Suprapubic skin (tissue), 4 donors: ENCODE data around the gene RAP2B. TPM values are rescaled to one million over a fixed set of nuclear protein-coding genes. Genes with fewer than 3 reads are reported as not detected.
"Not testable (repeated sequence)": the region's sequence is repeated elsewhere in the genome, so short reads cannot be mapped to it uniquely, and the experiment has no call there.

Experiments used
- DNase-seq, 2 donors: peaks; one replicate each; pipeline ENCODE4 v3.0.0-alpha.2; 2019; ENCODE audit warnings: low spot score in 2 of 2
- H3K27ac ChIP-seq: fragments of 200-600 bp; sonication (generic); one replicate; pipeline ENCODE4 v1.5.1; 2019
- H3K27me3 ChIP-seq: fragments of 200-600 bp; sonication (generic); one replicate; pipeline ENCODE4 v1.5.1; 2019
- H3K36me3 ChIP-seq: fragments of 200-600 bp; sonication (generic); one replicate; pipeline ENCODE4 v1.5.1; 2019
- H3K4me1 ChIP-seq: fragments of 200-600 bp; sonication (generic); one replicate; pipeline ENCODE4 v1.5.1; 2019
- H3K4me3 ChIP-seq: fragments of 200-600 bp; sonication (generic); one replicate; pipeline ENCODE4 v1.5.1; 2019; ENCODE audit warnings: mild to moderate bottlenecking
- H3K9me3 ChIP-seq: fragments of 200-600 bp; sonication (generic); one replicate; pipeline ENCODE4 v1.5.1; 2019
- EP300 ChIP-seq: sonication (generic); formaldehyde crosslinking; IDR thresholded peaks from one replicate; pipeline ENCODE4 v1.6.1; 2017; ENCODE audit warnings: antibody characterized with exemption
- POLR2A ChIP-seq, 2 donors: fragments of 450-650 bp; IDR thresholded peaks; one replicate each; pipeline ENCODE4 v1.6.1; 2017; ENCODE audit warnings: antibody characterized with exemption in 2 of 2, mild to moderate bottlenecking in 2 of 2, moderate library complexity in 2 of 2
- POLR2AphosphoS5 ChIP-seq, 3 donors: sonication (generic); formaldehyde crosslinking; IDR thresholded peaks; one replicate each; pipeline ENCODE4 v1.6.1; 2017; ENCODE audit warnings: antibody characterized with exemption in 3 of 3
- WGBS: methylation state at CpG from one replicate; pipeline ENCODE4 v1.1.5; 2018; 5-methylcytosine and 5-hydroxymethylcytosine counted together
- total RNA-seq, 4 donors: library from RNA; depleted of rRNA; stranded (reverse); fragments of >200 nt; gene quantifications; one replicate each; pipeline ENCODE4 v1.1.0, GENCODE V29; 2016
- TF ChIP-seq, protein P1 (sequence below), 2 donors: fragments of 200-600 bp in 1 of 2; fragments of 450-650 bp in 1 of 2; sonication (generic) in 1 of 2; IDR thresholded peaks; one replicate each; pipeline ENCODE4 v1.5.1; 2016 to 2019; ENCODE audit warnings: antibody characterized with exemption in 2 of 2, mild to moderate bottlenecking in 1 of 2, moderate library complexity in 1 of 2

Gene RAP2B
- total RNA-seq, 4 donors from 2014 or later, result 13.8 to 27.4 (median 21.0) TPM

GRCh38 chr3:153144071-153144470 lies 18.0 kb upstream of the RAP2B start:
- Histone ChIP-seq H3K36me3 (no peaks in the 10 kb centered on the region), H3K4me1 (peaks cover 8% of the 10 kb centered on the region)

DNA sequence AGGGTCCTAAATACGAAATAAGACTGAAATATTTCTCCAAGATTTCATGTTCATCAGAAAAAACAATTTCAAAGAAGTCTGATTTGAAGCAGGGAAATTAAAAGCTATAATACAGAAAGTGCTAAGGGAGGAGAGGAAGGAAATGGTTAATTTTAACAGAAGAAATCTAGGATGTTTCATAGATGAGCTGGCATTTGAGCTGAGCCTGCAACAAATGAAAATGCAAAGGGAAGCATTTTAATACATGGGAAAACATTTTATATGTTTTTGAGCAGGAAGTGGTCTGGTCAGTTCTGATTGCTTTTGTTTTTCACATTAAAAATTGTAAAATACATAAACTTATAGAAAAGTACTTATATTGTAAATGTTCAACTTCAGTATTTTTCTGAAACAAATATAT lies 17.2 kb upstream of the RAP2B start:
- no peak overlapping the region for H3K4me3 ChIP-seq
- peaks cover under 1% of the 10 kb centered on the region for H3K4me1 ChIP-seq
- H3K9me3 ChIP-seq, result no peaks in the 10 kb centered on the region
- H3K36me3 ChIP-seq, result no peaks in the 10 kb centered on the region
- no peak for DNase-seq
- no peaks in the 10 kb centered on the region for H3K27me3 ChIP-seq
- no peak overlapping the region for H3K27ac ChIP-seq
- TF ChIP-seq EP300 (no peak), POLR2A (IDR thresholded peaks at IDR 0.05) (no peak), POLR2AphosphoS5 (IDR thresholded peaks at IDR 0.05) (no peak)
- TF ChIP-seq, protein P1, sequence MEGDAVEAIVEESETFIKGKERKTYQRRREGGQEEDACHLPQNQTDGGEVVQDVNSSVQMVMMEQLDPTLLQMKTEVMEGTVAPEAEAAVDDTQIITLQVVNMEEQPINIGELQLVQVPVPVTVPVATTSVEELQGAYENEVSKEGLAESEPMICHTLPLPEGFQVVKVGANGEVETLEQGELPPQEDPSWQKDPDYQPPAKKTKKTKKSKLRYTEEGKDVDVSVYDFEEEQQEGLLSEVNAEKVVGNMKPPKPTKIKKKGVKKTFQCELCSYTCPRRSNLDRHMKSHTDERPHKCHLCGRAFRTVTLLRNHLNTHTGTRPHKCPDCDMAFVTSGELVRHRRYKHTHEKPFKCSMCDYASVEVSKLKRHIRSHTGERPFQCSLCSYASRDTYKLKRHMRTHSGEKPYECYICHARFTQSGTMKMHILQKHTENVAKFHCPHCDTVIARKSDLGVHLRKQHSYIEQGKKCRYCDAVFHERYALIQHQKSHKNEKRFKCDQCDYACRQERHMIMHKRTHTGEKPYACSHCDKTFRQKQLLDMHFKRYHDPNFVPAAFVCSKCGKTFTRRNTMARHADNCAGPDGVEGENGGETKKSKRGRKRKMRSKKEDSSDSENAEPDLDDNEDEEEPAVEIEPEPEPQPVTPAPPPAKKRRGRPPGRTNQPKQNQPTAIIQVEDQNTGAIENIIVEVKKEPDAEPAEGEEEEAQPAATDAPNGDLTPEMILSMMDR (IDR thresholded peaks at IDR 0.05), result no peak
- 88% methylated on average over 1 of the region's 1 CpG for WGBS

More at GRCh38 chr3:153144071-153144470, 18.0 kb upstream of the RAP2B start:
- no peak overlapping the region for H3K27ac ChIP-seq
- H3K4me3 ChIP-seq, result no peak overlapping the region
- H3K9me3 ChIP-seq, result no peaks in the 10 kb centered on the region
- no peak for TF ChIP-seq POLR2AphosphoS5 (IDR thresholded peaks at IDR 0.05)
- no peak for TF ChIP-seq POLR2A (IDR thresholded peaks at IDR 0.05)
- TF ChIP-seq EP300, result no peak
- TF ChIP-seq, protein P1 (IDR thresholded peaks at IDR 0.05), result no peak
- DNase-seq, result no peak
- H3K27me3 ChIP-seq, result no peaks in the 10 kb centered on the region
- WGBS, result 52% methylated on average over 1 of the region's 1 CpG

GRCh38 chr3:153145454-153145853 lies 16.6 kb upstream of the RAP2B start:
- H3K9me3 ChIP-seq, result no peaks in the 10 kb centered on the region
- H3K4me1 ChIP-seq, result no peaks in the 10 kb centered on the region
- H3K4me3 ChIP-seq, result no peak overlapping the region
- TF ChIP-seq, protein P1 (IDR thresholded peaks at IDR 0.05), result no peak
- TF ChIP-seq POLR2AphosphoS5 (IDR thresholded peaks at IDR 0.05) (no peak), EP300 (no peak), POLR2A (IDR thresholded peaks at IDR 0.05) (no peak)
- no peak for DNase-seq
- no peaks in the 10 kb centered on the region for H3K36me3 ChIP-seq
- H3K27me3 ChIP-seq, result no peaks in the 10 kb centered on the region
- H3K27ac ChIP-seq, result no peak overlapping the region

DNA sequence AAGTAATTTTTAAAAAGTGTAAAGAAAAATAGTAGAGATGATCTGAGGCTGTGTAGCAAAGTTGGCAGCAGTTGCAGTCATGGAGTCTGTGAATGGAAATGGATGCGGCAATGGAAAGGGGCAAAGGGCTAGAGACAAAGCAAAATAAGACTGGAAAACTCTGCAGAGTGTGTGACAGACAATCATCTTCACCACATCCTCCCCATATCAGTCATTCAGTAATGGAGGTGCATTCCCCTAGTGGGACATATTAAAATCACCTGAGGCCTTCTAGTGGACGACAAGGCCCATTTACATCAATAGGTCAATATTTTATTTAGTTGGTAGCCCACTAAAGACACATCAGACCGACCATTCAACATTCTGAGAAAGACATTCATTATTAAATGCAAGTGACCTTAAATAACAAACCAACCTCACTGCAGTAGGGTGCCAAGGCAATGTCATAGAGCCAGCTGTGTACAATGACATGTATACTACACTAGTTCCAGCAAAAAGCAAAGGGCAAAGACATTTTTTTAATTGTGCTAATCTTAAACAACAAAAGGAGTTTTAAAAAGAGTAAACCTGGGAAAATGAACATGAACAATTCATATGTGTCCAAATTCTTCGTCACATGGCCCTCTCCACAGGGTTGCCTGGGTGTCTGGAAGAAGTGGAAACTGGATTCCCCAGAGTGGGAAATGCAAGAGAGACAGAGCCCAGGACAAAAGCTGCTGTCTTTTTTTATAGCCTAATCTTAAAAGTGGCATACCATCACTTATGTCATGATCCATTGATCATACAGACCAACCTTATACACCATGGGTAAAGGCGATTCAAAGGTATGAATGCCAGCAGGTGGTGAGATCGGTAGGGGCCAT lies 15.6 kb upstream of the RAP2B start:
- H3K4me1 ChIP-seq, result no peaks in the 10 kb centered on the region
- H3K9me3 ChIP-seq, result no peaks in the 10 kb centered on the region
- no peaks in the 10 kb centered on the region for H3K36me3 ChIP-seq
- TF ChIP-seq, protein P1 (IDR thresholded peaks at IDR 0.05), result no peak
- no peak for TF ChIP-seq EP300
- no peak for TF ChIP-seq POLR2AphosphoS5 (IDR thresholded peaks at IDR 0.05)
- no peak for TF ChIP-seq POLR2A (IDR thresholded peaks at IDR 0.05)
- H3K27ac ChIP-seq, result no peak overlapping the region
- H3K27me3 ChIP-seq, result no peaks in the 10 kb centered on the region
- no peak overlapping the region for H3K4me3 ChIP-seq
- 92% methylated on average over 6 of the region's 6 CpGs for WGBS
- DNase-seq, result no peak

- Histone ChIP-seq H3K9me3 (no peaks in the 10 kb centered on the region), H3K27me3 (no peaks in the 10 kb centered on the region), H3K4me1 (no peaks in the 10 kb centered on the region), H3K36me3 (no peaks in the 10 kb centered on the region), H3K27ac (no peak overlapping the region), H3K4me3 (no peak overlapping the region)
- no peak for TF ChIP-seq POLR2A (IDR thresholded peaks at IDR 0.05)
- no peak for TF ChIP-seq POLR2AphosphoS5 (IDR thresholded peaks at IDR 0.05)
- no peak for TF ChIP-seq EP300
- TF ChIP-seq, protein P1 (IDR thresholded peaks at IDR 0.05), result no peak
- no peak for DNase-seq
- 68% methylated on average over 2 of the region's 2 CpGs for WGBS
Observed at GRCh38 chr3:153150991-153151390, 11.0 kb upstream of the RAP2B start.

GRCh38 chr3:153155786-153156185 lies 6.2 kb upstream of the RAP2B start:
- H3K27ac ChIP-seq, DNase-seq, H3K4me3 ChIP-seq, H3K27me3 ChIP-seq, H3K36me3 ChIP-seq, H3K9me3 ChIP-seq: not testable (repeated sequence)
- peaks cover 10% of the 10 kb centered on the region for H3K4me1 ChIP-seq
- WGBS, result no CpG with 5 or more reads among the region's 29 CpGs
